ENCODE measurements around the gene TSEN34.
A peak's percentile ranks its signal among the peaks of the same experiment; 100 is the strongest.
"Not testable (repeated sequence)": the region's sequence is repeated elsewhere in the genome, so short reads cannot be mapped to it uniquely, and the experiment has no call there.

Gene TSEN34

DNA sequence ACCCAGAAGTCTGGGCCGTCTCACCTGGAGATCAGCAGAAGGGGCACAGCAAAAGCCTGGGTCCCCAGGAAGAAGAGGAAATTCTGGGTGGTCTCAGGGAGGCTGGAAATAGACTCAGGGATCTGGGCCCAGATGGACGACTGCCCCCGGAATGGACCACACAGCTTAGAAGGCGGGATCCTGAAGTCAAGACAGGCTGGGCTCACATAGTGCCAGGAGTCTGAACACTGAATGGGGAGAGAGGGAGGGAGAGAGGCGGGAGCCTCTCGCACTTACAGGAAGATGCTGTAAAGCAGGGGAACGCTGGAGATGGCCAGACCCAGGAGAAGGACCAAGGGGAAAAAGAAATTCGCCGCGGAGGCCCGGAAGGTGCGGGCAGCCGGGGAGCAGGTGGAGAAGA is 30.3 kb upstream of the TSEN34 start:
- no peak for DNase-seq (ENCODE audit: low spot score)

DNA sequence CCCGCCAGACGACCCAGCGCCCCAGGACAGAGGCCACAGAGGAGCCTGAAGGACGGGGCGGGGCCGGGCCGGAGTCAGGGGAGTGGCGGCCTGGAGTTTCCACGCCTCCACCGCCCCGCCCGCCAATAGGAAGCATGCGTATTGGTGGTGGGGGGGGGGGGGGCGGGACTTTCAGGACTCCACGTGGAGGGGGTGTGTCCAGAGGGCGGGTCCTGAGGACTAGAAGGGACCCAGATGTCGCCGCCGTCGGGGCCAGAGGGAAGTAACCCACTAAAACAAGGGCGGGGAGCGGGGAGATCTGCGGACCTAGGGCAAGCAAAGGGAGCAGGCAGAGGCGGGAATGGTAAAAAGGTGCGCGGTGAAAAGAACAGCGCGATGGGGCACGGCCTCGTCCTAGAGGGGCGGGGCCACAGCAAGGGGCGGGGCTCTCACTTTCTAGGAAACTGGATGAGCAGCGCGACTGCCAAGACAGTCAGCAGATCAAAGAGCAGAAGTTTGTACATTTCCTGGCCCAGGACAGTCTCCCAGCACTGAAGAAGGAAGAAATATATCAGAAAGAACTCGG is 28.8 kb upstream of the TSEN34 start:
- DNase-seq (ENCODE audit: low spot score): peak; percentile 82

DNA sequence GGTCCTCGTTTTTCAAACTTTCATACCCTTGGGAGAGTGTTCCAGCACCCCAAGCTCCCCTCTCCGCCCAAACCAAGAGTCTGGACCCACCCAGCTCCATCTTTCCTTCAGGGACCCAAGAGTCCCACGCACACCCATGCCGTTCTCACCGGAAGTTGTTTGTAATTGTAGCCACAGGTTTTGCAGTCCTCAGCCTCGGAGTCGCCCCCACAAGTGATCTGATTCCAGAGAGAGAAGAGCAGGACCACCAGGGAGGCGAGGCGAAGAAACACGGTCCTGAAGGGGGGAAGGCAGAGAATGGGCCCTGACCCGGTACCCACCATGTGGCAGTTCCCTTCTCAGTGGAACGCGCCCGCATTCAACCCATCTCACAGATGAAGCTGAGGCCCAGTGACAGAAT is 28.2 kb upstream of the TSEN34 start:
- DNase-seq (ENCODE audit: low spot score): no peak

DNA sequence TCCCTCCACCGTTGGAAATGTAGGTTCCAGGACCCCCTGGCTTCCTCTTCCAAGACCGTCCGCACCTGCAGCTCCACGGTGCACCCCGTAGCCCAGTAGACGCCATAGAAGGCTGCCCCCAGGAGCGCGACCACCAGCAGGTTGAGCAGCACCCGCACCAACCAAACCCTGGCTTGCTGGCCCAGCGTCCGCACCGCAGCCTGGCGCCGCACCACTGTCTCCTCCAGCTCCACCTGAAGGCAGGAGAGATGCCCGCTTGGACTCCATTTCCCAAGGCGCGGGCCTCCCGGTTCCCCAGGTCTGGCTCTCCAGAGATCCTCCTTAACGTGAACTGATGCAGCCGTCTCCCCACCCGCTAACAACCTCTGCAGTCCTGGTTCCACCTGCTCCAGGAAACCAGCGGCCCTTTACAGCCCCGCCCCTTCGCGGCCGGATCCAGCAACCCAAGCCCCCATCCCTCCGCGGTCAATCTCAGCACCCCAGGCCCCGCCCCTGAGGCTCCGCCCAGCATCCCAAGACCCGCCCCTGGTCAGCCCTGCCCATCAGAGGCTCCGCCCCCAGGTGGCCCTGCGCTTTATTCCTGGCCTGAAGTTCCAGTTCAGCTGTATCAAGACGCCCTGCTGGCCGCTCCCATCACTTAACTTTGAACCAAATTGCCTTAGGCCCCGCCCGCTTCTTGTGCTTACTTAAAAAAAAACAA is 26.6 kb upstream of the TSEN34 start:
- DNase-seq (ENCODE audit: low spot score): peak; percentile 56

DNA sequence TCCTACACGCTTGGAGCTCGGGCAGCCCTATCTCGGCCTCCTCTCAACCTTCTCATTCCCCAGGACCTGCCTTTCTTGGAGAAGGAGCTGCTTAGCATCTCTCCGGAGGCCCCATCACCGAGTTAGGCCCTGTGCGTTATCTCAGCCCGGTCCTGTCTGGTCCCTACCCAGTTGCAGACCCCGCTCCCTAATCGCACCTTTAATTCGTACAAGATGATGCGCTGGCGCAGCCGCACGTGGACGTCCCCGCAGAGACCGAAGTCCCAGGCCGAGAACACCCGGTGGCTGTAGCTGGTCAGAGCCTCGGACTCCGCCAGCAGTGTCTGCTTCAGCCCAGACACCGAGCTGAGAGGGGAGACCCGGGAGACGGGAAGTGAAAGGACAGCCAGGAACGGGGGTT is 25.9 kb upstream of the TSEN34 start:
- no peak for DNase-seq (ENCODE audit: low spot score)

DNA sequence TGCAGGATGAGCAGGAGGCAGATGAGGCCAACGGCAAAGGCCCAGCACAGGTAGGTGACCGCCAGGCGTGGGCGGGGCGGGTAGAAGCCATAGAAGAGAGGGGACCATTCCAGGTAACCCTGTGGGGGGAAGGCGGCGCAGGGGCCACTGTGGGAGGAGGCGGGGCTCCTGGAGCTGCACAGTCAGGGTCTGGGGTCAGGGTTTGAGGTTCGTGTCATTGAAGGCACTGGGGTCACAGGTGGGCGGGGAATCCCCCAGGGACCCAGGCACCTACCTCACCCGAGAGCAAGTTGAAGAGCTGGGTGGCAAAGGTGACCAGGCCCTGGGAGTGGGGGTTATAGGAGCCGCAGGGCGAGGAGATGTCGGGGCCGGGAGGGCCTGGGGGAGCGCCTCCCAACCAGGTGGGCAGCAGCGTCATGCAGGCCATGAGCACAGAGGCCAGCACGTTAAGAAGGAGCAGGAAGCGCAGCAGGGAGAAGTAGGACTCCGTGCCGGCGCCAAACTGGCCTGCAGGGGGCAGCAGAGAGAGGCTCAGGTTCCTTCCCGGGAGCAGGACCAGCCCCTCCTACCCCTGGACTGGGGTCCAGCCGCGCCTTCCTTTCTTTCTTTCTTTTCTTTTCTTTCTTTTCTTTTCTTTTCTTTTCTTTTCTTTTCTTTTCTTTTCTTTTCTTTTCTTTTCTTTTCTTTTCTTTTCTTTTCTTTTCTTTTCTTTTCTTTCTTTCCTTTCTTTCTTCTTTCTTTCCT is 22.8 kb upstream of the TSEN34 start:
- DNase-seq (ENCODE audit: low spot score): peak; percentile 86

DNA sequence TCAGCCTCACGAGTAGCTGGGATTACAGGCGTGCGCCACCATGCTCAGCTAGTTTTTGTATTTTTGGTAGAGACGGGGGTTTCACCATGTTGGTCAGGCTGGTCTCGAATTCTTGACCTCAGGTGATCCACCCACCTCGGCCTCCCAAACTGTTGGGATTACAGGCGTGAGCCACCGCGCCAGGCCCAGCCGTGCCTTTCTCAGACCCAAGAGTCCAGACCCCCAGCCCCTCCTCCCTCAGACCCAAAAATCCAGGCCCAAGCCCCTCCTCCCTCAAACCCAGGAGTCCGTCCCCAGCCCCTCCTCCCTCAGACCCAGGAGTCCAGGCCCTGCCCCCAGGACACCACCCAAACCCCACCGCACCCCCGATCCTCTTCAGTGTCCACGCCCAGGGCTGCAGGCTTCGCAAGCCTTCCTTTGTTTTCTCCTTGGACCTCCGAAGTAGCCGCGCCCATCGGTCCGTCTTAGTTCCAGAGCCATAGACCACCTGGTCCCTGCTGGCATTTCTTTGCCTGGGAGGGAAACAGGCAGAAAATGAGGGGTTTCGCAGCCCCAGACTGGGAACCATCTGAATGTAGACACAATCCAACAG is 21.9 kb upstream of the TSEN34 start:
- no peak for DNase-seq (ENCODE audit: low spot score)

DNA sequence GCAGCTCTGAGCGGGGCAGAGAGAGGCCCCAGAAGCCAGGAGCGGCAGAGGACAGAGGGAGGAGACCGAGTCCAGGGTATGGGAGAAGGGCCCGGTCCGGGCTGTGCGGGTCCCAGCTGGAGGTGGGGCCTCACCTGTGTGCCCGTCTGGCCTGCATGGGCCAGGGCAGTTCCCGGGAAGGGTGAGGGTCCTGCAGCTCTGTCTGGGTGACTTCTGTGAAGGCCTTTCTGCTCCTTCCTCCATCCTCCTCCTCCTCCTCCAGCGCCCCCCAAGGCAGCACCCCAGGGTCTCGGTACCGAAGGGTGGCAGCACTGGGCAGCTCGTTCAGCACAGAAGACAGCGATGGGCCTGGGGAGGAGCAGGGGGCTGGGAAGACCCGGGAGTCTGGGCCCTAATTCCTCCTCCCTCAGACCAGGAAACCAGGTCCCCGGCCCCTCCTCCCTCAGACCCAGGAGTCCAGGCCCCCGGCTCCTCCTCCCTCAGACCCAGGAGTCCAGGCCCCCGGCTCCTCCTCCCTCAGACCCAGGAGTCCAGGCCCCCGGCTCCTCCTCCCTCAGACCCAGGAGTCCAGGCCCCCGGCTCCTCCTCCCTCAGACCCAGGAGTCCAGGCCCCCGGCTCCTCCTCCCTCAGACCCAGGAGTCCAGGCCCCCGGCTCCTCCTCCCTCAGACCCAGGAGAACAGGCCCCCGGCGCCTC is 19.2 kb upstream of the TSEN34 start:
- not testable (repeated sequence) for DNase-seq (ENCODE audit: low spot score)

DNA sequence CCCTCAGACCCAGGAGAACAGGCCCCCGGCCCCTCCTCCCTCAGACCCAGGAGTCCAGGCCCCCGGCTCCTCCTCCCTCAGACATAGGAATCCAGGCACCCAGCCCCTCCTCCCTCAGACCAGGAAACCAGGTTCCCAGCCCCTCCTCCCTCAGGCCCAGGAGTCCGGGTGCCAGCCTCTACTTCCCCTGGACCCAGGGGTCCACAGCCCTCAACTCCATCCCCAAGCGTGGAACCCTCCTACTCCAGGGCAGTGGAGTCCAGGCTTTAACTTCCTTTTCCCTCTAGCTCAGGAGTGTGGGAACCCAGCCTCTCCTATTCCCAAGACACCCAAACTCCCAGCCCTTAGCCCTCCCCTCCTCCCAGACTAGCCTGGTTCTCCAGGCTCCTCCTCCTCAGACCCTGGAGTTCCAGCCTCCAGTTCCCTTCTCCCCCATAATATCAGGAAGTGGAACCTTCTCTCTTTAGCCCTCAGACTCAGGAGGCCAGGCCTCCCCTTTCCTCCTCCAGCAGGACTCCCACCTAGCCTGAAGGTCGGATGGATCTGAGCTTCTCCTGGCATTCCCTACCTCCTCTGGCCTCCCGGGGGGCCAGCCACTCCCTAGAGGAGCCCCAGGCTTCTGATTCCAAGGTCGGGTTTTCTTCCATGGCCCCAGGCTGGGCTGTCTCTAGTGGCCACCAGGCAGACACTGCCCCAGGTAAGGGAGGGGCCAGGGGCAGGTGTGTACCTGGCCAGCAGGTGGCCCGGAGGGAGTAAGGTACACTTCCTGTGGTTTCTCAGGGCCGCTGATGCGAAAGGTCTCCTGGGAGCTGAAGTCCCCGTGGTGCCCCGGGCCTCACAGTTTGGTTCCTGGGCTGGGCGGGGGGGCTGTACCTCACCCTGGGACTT is 18.4 kb upstream of the TSEN34 start, which contains the start of gene TMC4:
TSS of gene TMC4 (minus strand) at position 690 of the 888 bp plus-strand sequence. CDS start at position 647, 43 bp downstream.
- no peak for DNase-seq (ENCODE audit: low spot score)

DNA sequence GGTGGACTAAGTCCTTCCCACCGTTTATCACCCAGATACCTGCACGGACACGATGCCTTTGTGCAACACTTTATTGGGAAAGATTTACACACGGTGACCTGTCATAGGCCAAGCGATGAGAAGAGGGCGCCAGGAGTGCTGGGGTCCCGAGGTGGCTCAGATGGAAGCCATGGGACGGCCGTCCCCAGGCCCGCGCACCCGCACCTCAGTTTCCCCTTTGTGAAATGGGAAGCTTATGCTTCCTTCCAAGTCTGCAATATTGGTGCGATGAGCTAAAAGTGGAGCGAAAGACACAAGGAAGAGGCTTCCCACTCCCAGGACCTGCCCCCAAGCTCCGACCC is 17.8 kb upstream of the TSEN34 start:
- no peak for DNase-seq (ENCODE audit: low spot score)

DNA sequence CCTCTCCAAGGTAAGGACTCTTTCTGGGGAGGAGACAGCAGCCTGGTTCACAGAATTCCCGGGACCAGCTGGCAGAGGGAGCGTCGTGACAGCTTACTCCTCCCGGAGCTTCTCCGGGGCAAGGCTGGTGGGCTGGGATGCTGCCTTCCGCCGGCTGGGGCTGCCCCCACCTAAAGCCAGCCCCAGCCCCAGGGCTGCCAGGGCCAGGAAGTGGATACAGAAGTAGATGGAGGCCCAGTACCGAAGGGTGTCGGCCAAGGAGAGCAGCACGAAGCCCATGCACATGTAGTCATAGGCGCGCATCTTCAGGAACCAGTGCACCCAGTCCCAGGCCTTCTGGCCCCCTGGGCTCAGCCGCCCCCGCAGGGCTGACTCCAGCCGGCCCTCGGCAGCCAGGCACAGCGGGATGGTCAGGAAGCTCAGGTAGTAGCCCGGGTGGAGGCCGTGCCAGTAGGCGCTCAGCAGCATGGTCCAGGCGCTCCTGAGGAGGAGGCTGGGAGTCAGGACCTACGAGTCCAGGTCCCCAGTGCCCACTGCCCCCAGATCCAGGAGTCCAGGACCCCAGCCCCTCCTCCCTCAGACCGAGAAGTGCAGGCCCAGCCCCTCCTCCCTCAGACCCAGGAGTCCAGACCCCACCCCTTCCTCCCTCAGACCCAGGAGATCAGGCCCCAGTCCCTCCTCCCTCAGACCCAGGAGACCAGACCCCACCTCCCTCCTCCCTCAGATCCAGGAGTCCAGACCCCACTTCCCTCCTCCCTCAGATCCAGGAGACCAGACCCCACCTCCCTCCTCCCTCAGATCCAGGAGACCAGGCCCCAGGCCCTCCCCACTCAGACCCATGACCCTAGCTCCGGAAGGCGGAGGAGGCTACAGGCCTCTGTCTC is 16.9 kb upstream of the TSEN34 start:
- DNase-seq (ENCODE audit: low spot score): no peak

DNA sequence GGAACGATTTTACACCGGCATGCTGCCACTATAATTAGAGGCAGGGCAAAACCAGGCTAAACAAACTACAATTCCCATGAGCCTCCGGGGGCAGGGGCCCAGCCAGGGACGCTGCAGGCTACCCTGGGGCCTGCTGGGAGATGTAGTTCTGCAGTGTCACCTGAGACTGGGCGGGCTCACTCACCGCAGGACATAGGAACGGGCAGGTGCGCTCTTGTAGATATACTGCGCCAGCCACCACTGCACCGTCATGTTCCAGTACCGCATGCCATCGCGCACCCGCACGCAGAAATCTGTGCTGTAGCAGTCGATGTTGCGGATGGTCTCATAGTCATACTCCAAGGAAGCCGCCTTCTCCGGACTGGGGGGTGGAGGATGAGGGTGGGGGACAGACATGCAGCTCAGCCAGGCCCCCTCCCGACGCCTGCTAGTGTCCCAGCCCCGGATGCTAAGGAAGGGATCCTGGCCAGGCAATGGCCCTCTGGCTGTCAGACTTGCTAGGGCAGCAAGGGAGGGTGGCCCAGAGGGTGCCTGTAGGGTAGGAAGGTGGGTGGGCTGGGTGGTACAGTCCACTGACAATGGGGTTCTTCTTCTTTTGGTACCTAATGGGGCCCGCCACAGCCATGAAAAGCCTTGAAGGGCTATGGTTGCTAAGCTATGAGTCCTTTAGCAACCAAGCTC is 12.4 kb upstream of the TSEN34 start:
- peak; percentile 13 for DNase-seq (ENCODE audit: low spot score)

DNA sequence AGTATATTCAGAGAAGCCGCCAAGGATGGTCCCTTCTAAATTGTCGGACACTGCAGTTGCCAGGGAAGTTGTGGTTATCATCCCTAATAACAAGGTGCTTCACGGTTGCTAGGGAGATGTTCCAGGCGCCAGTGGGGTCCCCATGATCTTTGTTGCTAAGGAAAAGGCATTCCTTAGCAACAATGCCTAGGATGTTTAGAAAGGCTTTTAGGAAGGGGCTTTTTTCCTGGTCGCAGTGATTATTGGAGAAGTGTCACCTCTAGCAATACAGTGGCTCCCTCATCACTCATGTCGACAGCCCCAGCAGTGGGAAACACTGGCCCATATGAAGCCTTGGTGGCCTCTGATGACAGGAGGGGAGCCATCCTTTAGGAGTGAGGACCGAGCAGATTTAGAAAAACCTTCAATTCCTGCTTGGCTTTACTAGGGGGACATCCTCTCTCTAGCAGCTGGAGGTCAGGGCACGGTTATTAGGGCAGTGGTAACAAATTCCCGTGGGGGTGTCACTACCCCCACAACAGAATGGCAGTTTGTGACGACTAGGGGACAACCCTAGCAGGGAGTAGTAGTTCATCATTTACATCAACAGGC is 11.8 kb upstream of the TSEN34 start:
- no peak for DNase-seq (ENCODE audit: low spot score)

DNA sequence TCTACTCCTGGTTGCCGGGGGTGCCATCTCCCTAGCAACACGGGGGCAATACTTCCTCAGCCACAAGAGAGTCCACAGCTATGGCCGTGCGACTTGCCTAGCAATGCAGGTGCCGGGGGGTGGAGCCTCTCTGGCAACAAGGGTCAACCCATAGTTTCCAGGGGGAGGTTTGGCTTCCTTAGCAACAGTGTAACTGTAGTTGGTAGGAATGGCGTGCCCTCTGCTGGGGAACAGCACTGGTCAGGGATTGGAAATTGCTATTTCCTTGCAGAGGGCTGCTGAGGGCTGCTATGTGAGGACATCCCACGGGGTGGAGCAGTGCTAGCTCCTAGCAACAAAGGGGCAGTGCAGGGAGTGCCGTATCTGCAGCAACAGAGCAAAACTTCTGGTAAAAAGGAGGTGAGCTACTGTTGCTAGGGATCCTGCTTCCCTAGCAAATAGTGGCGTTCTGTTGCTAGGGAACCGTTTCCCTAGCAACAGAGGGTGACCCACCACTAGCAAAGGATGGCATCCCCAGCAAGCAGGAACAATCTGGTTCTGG is 11.1 kb upstream of the TSEN34 start:
- no peak for DNase-seq (ENCODE audit: low spot score)

DNA sequence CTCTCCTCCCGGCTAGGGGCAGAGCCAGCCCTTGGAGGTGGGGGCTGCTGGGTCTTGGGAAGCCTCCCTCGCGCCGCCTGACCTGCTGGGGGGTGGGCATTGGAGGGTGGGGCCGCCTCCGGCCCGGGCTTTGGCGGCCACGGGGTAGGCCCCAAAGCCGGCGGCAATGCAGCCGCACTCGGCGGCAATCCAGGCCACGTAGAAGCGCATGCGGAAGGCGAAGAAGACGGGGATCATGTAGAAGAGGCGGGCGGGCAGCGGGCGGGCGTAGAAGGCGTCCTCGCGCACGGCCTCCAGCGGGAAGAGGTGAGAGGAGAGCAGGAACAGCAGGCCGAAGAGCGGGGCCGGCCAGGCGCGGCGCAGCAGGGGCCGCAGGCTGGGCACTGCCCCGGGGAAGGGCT is 10.4 kb upstream of the TSEN34 start:
- no peak for DNase-seq (ENCODE audit: low spot score)

DNA sequence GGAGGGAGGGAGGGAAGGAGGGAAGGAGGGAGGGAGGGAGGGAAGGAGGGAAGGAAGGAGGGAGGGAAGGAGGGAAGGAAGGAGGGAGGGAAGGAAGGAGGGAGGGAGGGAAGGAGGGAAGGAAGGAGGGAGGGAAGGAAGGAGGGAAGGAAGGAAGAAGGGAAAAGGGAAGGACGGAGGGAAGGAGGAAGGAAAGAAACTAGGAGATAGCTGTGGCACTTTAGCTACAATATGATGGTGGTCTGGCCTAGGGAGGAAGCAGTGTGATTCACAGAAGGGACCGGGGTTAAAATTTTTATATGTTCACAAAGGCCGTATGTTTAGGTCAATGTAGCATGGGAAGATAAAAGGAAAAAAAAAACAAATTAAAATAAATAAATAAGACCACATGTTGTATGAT is 9.2 kb upstream of the TSEN34 start:
- not testable (repeated sequence) for DNase-seq (ENCODE audit: low spot score)

DNA sequence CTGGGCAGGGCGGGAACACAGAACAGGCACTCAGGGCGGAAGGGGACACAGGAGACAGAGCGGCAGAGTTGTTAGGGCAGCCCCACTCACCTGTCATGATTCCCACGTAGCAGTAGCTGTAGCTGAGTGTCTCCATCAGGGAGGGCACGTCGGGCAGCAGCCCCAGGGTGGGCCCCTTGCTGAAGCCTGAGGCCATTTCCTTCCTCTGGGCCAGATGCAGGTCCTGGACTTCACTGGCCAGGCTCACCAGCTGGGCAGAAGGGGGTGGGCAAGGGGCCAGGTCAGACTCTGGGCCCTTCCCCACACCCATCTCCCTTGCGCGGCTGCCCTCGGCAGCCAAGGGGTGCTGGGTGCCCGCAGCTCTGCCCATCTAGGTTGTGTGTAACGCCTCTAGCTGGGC is 7.7 kb upstream of the TSEN34 start:
- no peak for DNase-seq (ENCODE audit: low spot score)

DNA sequence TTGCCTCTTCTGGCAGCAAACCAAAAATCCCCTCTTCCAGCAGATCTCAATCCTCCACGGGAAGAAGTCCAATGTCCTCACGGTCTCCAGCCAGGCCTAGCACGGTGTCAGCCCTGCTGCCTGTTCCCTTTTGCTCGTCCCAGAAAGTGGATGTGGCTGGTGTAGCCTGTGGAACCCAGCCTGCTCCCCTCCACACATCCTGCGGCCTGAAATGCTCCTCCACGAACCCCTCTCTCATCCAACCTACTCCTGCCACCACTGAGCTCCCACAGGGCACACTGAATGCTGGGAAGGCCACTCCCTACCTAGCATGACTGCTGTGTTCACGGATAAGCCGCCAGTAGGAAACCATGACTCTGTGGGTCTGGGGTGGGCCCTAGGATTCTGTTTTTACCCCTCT is 4.8 kb upstream of the TSEN34 start:
- no peak for DNase-seq (ENCODE audit: low spot score)

DNA sequence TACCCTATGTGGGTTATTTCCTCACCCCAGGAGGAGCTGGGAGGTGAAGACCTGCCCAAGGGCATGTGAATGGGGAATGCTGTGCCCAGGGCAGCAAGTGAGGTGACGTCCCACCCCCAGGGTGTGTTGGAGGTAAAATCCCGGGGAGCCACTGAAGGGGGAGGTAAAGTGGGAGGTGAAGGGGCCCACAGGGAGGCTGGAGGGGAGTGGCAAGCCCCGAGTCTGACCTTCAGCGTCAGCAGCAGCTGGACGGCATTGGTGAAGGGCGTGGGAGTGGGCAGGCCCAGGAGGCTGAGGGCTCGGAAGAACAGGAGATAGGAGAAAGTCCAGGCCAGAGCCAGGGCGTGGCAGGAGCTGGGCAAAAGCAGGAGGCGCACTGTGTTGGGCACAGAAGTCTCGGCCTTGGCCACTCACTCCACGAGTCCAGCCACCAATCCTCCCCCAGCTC is 4.2 kb upstream of the TSEN34 start:
- no peak for DNase-seq (ENCODE audit: low spot score)

Measured in CD4-positive, alpha-beta T cell treated with Interleukin-15 for 4 hours (primary cell).